ENCODE measurements around the gene DST. TPM values are rescaled to one million over a fixed set of nuclear protein-coding genes. Genes with fewer than 3 reads are reported as not detected.

Gene DST
- total RNA-seq, 2 donors from 2014 or later = 443 to 489 TPM

DNA sequence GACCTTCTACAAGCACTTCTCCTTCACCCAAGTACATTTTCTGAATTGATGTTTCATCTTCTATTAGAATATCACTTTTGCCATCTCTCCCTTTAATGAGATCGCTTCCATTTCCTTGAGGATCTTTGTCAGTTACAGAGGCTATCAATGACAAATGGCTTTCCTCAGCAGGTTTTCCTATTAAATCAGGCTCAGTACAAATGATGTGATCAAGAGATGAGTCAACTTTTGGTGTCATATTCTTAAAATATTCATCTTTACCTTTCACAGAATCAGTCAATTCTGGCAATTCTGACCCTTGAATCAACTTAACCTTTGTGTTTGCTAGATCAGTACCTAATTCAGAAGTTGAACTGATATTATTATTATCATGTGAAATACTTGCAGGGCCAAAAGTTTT is 37.3 kb downstream of the DST start:
- H3K36me3 ChIP-seq = peaks cover 15% of the 10 kb centered on the region
- TF ChIP-seq, protein P1, sequence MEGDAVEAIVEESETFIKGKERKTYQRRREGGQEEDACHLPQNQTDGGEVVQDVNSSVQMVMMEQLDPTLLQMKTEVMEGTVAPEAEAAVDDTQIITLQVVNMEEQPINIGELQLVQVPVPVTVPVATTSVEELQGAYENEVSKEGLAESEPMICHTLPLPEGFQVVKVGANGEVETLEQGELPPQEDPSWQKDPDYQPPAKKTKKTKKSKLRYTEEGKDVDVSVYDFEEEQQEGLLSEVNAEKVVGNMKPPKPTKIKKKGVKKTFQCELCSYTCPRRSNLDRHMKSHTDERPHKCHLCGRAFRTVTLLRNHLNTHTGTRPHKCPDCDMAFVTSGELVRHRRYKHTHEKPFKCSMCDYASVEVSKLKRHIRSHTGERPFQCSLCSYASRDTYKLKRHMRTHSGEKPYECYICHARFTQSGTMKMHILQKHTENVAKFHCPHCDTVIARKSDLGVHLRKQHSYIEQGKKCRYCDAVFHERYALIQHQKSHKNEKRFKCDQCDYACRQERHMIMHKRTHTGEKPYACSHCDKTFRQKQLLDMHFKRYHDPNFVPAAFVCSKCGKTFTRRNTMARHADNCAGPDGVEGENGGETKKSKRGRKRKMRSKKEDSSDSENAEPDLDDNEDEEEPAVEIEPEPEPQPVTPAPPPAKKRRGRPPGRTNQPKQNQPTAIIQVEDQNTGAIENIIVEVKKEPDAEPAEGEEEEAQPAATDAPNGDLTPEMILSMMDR (IDR thresholded peaks at IDR 0.05) = no peak
- no peak for ATAC-seq (ENCODE audit: insufficient number of reproducible peaks, low FRiP score, low read depth)

DNA sequence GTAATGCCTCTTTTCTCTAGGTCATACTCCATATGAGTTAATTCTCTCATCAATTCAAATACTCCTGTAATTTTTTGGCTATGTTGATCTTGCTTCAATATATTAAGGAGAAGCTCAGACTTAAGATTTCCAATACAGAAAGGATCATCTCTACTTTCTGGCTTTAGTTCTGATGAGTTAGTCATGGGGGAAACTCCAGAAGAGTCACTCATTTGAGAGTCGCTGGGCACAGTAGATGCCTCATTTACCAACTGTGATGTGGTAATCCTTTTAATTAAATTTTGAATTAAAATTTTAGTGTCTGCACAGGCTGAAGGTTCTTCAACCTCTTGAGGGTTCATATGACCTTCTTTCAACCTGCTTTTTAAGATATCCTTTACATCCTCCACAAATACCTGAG is 38.5 kb downstream of the DST start:
- TF ChIP-seq, protein P1 (IDR thresholded peaks at IDR 0.05) = no peak
- Histone ChIP-seq H3K9me3 (no peaks in the 10 kb centered on the region), H3K36me3 (peaks cover 15% of the 10 kb centered on the region), H3K27me3 (replicated peaks; ENCODE audit: insufficient read depth) (no peaks in the 10 kb centered on the region), H3K4me1 (ENCODE audit: control insufficient read depth in 1 of 2, low read depth in 2 of 2) (no peaks in the 10 kb centered on the region), H3K4me3 (no peak overlapping the region), H3K27ac (no peak overlapping the region)
- DNase-seq (ENCODE audit: low spot score) (no peak), ATAC-seq (ENCODE audit: insufficient number of reproducible peaks, low FRiP score, low read depth) (no peak)

More for the DNA sequence above, 37.3 kb downstream of the DST start:
- H3K4me1 ChIP-seq (ENCODE audit: control insufficient read depth in 1 of 2, low read depth in 2 of 2) = no peaks in the 10 kb centered on the region
- no peak for DNase-seq (ENCODE audit: low spot score)
- H3K4me3 ChIP-seq = no peak overlapping the region
- no peaks in the 10 kb centered on the region for H3K27me3 ChIP-seq (replicated peaks; ENCODE audit: insufficient read depth)
- no peak overlapping the region for H3K27ac ChIP-seq
- H3K9me3 ChIP-seq = no peaks in the 10 kb centered on the region

DNA sequence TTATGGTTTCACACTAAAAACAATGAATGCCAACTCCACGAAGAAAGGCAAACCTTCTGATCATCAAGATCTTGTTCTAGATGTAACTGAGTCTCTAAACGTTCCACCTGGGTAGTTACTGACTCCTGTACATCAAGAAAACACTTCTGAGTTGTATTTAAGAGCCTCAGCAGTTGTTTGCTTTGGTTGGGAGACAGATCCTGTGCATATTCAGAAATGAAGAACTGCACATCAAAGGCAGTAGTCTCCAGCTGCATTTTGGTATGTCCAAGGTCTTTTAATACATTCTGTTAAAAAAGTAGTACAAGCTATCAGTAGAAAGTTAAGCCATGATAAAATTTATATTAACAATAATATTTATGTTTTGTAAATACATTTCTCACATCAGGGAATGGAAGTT is 41.3 kb downstream of the DST start:
- TF ChIP-seq, protein P1 (IDR thresholded peaks at IDR 0.05) = no peak
- ATAC-seq (ENCODE audit: insufficient number of reproducible peaks, low FRiP score, low read depth) (no peak), DNase-seq (ENCODE audit: low spot score) (no peak)
- Histone ChIP-seq H3K9me3 (no peaks in the 10 kb centered on the region), H3K36me3 (peaks cover 18% of the 10 kb centered on the region), H3K4me1 (ENCODE audit: control insufficient read depth in 1 of 2, low read depth in 2 of 2) (no peaks in the 10 kb centered on the region), H3K4me3 (no peak overlapping the region), H3K27me3 (replicated peaks; ENCODE audit: insufficient read depth) (no peaks in the 10 kb centered on the region), H3K27ac (no peak overlapping the region)

DNA sequence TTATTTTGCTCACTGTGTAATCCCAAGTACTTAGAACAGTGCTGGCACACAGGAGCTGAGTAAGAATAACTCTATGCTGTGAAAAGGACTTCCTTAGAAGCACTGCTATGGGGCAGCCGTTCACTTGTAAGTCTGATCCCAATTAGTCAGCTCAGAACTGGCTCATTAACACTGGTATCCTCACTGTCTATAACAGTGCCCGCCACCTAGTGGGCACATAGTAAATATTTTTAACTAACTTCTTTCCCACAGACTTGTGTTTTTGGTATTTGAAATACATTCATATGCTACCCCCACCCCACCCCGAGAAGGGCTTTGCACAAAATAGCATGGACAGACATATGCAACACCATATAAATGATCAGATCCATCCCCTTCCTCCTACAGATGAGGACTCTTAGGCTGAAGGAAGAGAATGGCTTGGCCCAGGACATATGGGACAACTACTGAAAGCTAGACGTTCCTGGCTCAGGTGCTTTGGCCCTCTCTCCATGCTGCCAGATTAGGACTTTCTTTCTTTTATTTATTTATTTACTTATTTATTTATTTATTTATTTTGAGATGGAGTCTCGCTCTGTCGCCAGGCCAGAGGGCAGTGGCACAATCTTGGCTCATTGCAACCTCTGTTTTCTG is 47.1 kb downstream of the DST start:
- ATAC-seq (ENCODE audit: insufficient number of reproducible peaks, low FRiP score, low read depth) (no peak), DNase-seq (ENCODE audit: low spot score) (no peak)
- Histone ChIP-seq H3K36me3 (peaks cover 29% of the 10 kb centered on the region), H3K27me3 (replicated peaks; ENCODE audit: insufficient read depth) (no peaks in the 10 kb centered on the region), H3K4me1 (ENCODE audit: control insufficient read depth in 1 of 2, low read depth in 2 of 2) (no peaks in the 10 kb centered on the region), H3K27ac (no peak overlapping the region), H3K9me3 (no peaks in the 10 kb centered on the region), H3K4me3 (no peak overlapping the region)
- TF ChIP-seq, protein P1 (IDR thresholded peaks at IDR 0.05) = peak; percentile 61

DNA sequence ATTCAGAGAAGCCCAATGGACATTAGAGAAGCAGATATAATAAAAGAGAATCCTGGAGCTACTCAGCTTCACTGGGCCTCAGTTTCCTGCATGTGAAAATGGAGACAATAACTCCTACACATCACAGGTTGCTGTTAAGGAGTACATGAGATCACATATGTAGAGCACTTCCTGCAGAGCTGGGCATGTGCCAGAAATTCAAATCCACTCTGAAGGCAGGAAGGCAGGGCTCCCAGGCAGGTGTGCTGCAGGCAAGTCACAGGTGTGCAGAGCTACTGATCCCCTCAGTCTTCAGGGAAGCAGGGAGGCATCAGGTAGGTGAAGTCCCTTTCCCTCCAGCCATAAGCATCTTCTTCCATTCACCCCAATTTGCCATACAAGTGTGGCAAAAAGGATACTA is 48.0 kb downstream of the DST start:
- Histone ChIP-seq H3K4me1 (ENCODE audit: control insufficient read depth in 1 of 2, low read depth in 2 of 2) (no peaks in the 10 kb centered on the region), H3K27me3 (replicated peaks; ENCODE audit: insufficient read depth) (no peaks in the 10 kb centered on the region), H3K27ac (no peak overlapping the region), H3K9me3 (no peaks in the 10 kb centered on the region), H3K36me3 (peaks cover 29% of the 10 kb centered on the region), H3K4me3 (no peak overlapping the region)
- TF ChIP-seq, protein P1 (IDR thresholded peaks at IDR 0.05) = no peak
- ATAC-seq (ENCODE audit: insufficient number of reproducible peaks, low FRiP score, low read depth) (no peak), DNase-seq (ENCODE audit: low spot score) (no peak)

Data from thoracic aorta (tissue), 2 donors.